Iris pigment epithelial cell (primary cell): Measurements from ENCODE around the gene LCN2.
"Not testable (repeated sequence)": the region's sequence is repeated elsewhere in the genome, so short reads cannot be mapped to it uniquely, and the experiment has no call there.

ENCODE experiments used
- DNase-seq: peaks from one replicate; pipeline ENCODE4 v3.0.0-alpha.2; 2011; ENCODE audit warnings: low read depth

Gene LCN2

DNA sequence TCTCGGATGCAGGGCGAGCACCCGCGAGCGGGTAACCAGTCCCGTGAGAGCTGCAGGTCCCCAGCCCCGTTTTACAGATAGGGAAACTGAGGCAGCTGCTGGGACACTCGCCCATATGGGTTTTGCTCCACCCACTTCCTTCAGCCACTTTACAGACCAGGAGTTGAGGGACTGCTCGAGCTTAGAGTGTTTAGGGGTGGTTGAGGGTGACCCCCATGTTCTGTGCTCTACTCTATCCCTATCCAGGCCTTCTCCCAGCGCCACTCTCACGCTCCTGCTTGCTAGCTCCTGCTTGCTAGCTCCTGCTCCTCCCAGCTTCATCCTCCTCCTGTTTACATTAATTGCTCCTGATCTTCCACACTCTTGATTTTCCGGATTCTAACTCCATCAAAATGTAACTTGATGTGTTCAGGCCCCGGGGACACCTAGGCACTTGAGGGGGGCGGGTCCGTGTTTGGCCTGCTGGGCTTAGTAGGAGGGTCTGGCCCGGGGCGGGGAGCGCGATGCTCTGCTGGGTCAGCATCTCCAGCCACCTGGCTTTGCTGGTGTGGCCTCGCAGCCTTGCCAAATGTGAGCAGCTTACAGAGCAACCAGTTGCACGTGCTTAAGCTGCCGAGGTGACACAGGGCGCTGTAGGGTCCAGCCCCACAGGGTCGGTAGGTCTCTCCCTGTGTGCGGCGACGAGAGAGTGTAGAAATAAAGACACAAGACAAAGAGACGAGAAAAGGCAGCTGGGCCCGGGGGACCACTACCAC, 20.2 kb upstream of the LCN2 start:
- no peak for DNase-seq

DNA sequence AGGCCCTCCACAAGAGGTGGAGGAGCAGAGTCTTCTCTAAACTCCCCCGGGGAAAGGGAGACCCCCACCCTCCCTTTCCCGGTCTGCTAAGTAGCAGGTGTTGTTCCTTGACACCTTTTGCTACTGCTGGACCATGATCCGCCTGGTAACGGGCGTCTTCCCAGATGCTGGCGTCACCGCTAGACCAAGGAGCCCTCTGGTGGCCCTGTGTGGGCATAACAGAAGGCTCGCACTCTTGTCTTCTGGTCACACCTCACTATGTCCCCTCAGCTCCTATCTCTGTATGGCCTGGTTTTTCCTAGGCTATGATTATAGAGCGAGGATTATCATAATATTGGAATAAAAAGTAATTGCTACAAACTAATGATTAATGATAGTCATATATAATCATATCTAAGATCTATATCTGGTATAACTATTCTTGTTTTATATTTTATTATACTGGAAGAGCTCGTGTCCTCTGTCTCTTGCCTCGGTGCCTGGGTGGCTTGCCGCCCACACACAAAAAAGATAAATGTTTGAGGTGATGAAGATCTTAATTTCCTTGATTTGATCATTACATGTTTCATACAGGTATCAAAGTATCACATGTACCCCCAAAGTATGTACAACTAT, 19.2 kb upstream of the LCN2 start:
- DNase-seq = not testable (repeated sequence)

DNA sequence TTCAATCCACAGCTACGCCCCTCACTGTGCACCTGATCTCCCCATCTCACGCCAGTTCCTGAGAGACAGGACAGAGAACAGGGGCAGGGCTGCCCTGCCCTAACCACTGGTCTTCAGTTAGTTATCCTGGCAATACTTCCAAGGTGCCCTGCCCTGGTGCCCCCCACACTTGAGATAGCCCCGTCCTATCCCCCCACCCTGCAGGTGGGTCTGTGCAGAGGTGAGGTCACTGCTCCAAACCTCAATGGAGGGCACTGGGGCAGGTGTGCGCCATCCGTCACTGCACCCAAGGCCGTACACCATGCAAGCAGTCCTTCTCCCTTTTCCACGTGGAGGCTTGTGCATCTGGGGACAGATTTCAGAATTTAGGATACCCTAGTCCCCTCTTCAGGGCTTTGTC, 18.6 kb upstream of the LCN2 start:
- not testable (repeated sequence) for DNase-seq

GRCh38 chr9:128131346-128131745, 17.9 kb upstream of the LCN2 start:
- DNase-seq = not testable (repeated sequence)

DNA sequence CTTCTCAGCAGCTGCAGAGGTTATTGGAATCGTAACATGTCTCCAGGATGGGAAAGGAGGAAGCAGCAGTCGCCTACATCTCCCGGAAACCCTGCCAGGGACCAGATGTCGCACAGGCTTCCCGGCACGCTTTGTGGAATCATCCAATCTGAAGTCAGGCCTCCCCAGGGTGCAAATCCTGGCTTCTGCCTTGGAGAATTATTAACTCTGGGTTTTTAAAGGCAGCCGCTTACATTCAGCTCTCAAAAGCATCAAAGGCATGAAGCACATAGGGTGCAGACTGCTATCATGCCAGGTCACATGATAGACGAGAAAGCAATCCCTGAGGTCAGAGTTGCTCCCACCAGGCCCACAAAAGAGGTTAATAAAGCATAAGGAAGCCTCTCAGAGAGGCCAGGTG, 17.1 kb upstream of the LCN2 start:
- not testable (repeated sequence) for DNase-seq

GRCh38 chr9:128135561-128135960, 13.7 kb upstream of the LCN2 start:
- not testable (repeated sequence) for DNase-seq

GRCh38 chr9:128136816-128137793, 12.1 kb upstream of the LCN2 start:
- peak; percentile 74 for DNase-seq

GRCh38 chr9:128138001-128138400, 11.3 kb upstream of the LCN2 start:
- DNase-seq = no peak

- DNase-seq = no peak
These were observed 9.6 kb upstream of the LCN2 start for GRCh38 chr9:128139621-128140020.

DNA sequence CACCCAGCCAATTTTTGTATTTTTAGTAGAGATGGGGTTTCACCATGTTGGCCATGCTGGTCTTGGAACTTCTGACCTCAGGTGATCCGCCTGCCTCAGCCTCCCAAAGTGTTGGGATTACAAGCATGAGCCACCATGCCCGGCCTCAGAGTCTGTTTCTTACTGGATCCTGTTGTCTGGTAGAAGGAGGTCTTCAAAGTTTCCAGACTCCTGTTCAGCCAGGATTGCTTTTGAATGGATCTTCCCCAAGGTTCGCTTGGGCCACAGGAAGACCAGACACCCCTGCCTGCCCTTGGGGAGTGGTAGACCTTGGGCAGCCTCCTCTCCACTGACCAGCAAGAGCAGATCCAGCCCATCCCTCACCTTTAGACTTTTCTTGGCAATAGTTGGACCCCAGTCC, 7.6 kb upstream of the LCN2 start:
- no peak for DNase-seq

GRCh38 chr9:128142061-128142460, 7.2 kb upstream of the LCN2 start:
- no peak for DNase-seq

DNA sequence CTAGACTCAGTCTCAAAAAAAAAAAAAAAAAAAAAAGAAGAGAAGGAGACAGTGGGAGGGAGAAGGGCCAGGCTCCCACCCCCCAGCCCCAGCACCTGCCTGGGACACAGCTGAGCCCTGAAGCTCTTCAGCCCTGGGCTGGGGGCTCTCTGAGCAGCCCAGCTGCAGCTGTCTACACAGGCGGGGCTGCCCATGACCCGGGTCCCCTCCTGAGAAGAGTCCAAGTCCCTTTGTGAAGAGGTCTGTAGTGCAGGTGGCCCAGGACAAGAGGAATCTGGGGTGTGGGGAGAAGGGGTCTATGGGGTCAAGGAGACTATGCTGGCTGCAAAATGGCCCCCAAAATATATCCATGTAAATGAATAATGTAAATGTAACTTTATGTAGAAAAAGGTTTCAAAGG, 6.7 kb upstream of the LCN2 start:
- DNase-seq = no peak

DNA sequence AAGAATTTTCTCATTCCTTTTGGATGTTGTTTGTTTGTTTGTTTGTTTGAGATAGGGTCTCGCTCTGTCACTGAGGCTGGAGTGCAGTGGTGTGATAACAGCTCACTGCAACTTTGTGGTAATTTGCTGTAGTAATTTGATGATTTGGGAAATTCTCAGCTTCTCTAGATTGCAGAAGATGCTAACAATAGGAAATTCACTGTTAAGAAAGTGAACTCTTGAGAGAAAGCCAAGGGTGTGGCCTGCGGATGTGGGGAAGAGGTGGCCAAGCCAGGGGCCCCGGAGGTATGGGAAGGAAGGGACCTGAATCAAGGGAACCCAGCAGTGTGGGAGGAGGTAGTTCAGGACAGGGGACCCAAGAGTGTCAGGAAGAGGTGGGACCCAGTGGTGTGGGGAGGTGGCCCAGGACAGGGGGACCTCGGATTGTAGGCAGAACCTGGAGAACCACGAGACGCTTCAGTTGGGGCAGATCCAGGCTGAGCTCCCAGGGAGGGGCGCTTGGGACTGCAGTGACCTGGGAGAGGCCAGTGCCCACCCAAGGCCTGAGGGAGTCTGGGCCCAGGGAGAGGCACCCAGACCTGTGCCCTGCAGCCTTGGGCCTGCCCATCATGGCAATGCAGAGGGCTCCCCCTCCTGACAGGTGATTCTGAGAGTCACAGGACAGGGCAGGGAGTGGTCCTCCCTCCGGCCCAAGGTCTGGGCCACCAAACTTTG, 5.6 kb upstream of the LCN2 start:
- no peak for DNase-seq

GRCh38 chr9:128144239-128145181, 4.7 kb upstream of the LCN2 start:
- no peak for DNase-seq

DNA sequence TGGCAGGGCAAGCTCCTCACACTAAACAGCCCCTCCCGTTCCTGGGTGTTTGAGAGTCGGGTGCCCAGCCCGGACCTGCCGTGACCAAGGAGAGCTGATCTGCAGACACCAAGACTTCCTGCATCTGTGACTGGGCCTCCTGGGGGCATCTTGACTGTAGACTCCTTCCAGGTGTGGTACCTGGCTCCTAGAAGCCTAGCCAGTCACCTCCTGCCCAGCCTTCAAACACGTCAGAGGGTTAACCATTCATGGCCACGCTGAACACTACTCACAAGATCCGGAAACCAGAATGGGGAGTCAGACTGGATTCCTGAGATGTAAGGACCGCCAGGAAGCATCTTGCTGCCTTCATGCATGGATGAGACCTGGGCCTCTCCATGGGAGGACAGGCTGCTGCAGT, 3.7 kb upstream of the LCN2 start:
- no peak for DNase-seq

DNA sequence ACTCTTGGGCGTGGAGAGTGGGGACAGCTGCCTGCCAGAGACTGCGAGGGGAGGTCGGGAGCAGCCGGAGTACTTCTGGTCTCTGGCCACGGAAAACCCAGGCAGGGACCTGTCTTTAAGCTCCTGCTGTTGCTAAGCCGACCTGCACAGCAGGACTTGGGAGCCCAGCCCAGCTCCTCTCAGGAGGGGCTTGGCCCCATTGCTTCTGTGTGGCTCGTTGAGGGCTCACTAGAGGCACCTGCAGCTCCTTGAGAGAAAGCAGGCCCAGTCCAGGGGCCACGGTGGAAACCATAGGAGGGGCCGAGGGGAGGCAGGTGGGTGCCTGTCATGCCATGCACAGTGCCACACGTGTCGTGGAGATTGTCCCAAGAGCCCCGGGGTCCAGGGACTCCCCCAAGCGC, 3.3 kb upstream of the LCN2 start:
- no peak for DNase-seq

- DNase-seq = no peak
These were observed 2.6 kb upstream of the LCN2 start for GRCh38 chr9:128146591-128147120.

DNA sequence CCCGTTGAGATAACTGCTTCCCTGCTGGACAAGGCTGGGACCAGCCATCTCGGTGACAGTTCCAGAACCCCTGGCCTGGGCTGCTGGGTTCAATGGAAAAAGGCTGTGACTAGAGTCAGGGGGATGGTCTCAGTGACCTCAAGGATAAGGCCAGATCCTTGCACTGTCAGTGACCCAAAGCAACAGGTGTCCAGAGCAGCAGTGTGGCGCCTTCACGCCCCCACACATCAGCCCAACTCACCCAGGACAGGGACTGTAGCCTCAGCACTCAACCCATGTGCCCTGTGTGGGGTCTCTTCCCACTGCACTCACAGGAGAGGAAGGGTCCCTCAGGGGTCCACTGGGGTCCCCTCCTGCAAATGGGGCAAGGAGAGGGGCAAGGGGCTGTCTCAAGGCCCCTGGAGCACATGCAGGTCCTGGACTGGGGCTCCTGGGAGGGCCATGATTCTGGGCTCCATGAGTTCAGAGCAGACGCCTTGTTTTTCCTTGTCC, 698 bp upstream of the LCN2 start:
- DNase-seq = no peak

- no peak for DNase-seq
These were observed 819 bp downstream of the LCN2 start for GRCh38 chr9:128149951-128150593.
